Middle frontal gyrus (tissue), 1 donor: ENCODE data around the gene SUGP1.
A peak's percentile ranks its signal among the peaks of the same experiment; 100 is the strongest.

Experiments
- DNase-seq: peaks from one replicate; pipeline ENCODE4 v3.0.0-alpha.2; 2015; ENCODE audit warnings: low spot score; ENCODE audit errors: extremely low spot score

Gene SUGP1

DNA sequence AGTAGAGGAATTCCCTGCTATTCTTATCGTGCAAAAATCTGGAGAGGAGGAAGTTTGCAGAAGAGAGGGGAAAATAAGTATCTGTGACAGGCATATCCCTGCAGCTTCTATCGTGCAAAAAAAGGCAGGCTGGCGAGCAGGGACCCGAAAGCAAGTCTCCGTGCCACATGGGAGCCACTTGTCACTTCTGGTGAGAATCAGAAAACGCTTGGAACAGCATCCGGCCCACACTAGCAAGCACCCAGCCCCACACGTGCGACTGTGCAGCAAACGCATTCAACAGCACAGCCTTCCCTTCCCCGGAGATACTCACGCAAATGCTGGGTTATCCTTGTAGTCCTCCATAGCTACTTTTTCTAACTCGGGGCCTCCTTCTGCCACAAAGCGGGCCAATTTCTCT, 16.9 kb downstream of the SUGP1 start:
- DNase-seq, result no peak

GRCh38 chr19:19300613-19301012, 19.7 kb downstream of the SUGP1 start:
- DNase-seq, result no peak

GRCh38 chr19:19297759-19298158, 22.6 kb downstream of the SUGP1 start:
- DNase-seq, result no peak

- no peak for DNase-seq
These were observed 23.2 kb downstream of the SUGP1 start for GRCh38 chr19:19296953-19297689.

DNA sequence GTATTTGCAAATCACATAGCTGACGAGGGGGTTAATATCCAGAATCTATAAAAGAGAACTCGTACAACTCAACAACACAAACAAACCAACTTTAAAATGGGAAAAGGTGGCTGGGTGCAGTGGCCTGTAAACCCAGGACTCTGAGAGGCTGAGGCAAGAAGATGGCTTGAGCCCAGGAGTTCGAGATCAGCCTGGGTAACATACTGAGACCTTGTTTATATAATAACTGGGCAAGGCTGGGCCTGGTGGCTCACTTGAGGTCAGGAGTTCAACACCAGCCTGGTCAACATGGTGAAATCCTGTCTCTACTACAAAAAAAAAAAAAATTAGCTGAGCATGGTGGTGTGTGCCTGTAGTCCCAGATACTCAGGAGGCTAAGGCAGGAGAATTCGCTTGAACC, 25.4 kb downstream of the SUGP1 start:
- DNase-seq, result no peak

- DNase-seq, result no peak
These were observed 27.7 kb downstream of the SUGP1 start for GRCh38 chr19:19292607-19293006.

DNA sequence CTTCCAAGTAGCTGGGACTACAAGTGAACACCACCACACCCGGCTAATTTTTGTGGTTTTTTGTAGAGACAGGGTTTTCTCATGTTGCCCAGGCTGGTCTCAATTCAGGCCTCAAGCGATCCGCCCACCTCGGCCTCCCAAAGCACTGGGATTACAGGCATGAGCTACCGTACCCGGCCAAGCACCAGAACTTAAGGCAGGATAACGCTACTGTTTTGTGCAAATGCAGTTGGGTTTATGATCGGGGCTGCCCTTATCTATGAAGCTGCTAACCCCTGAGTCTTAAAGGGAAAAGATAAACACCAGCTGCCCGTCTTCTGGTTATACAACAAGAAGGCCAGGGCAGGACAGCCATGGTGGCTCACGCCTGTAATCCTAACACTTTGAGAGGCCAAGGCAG, 34.6 kb downstream of the SUGP1 start:
- DNase-seq, result no peak

DNA sequence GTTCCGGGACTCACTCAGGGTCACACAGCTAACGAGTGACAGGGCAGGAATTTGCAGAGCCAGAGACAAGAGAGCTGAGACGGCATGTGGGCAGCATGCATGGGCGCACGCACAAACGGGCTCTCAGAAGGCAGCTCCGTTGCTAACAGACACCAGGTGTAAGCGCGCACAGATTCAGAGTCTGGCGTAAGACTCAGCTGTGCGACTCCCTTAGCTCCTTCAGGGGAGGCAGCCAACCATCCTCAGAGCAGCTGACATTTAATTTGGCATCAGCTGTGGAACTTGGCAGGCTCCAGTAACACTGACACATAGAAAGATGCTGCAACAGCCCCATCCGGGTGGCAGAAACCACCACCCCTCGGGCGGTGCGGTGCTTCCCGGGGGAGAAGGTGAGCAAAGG, 39.7 kb downstream of the SUGP1 start:
- DNase-seq, result peak; percentile 47

GRCh38 chr19:19279853-19280252, 40.5 kb downstream of the SUGP1 start:
- DNase-seq, result no peak

- no peak for DNase-seq
These were observed 41.2 kb downstream of the SUGP1 start for GRCh38 chr19:19279062-19279612.

GRCh38 chr19:19278315-19278714, 42.0 kb downstream of the SUGP1 start:
- DNase-seq, result no peak

DNA sequence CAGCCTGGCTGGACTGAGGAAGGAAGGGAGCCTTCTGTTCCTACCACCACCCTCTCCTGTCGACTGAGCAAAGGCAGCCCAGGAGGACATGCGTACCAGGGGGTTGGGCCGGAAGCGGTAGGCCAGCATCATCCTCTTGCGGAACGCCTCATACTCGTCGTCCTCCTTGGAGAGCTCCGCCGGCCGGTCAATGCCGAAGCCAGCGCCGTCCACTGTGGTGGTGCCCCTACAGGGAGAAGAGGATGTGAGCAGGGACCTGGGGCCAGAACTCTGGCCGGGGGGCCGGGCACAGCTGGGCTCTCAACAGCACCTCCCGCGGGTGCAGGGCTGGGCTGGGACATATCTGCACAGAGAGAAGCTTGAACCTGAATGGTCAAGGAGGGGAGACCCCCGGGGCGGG, 43.5 kb downstream of the SUGP1 start:
- DNase-seq, result no peak

DNA sequence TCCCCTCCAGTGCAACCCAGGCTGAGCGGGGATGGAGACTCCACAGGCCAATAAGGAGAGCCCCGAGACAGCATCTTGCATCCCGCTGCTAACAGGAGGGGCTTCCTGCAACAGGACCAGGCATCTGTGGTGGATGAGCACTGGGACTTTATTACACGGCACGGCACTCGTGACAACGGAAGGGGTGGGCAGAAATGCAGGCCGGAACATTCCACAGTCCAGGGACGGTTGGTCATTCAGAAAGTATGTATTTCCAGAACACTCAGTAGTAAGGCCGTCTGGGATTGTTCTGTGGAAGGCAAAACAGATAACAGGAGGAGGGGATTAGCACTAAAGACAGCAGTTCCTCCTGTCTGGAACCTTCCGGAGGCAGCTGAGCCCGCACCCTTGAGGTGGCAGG, 43.9 kb downstream of the SUGP1 start:
- DNase-seq, result no peak

- DNase-seq, result no peak
These were observed 45.4 kb downstream of the SUGP1 start for GRCh38 chr19:19274716-19275565.

GRCh38 chr19:19274146-19274545, 46.2 kb downstream of the SUGP1 start:
- DNase-seq, result no peak

- DNase-seq, result no peak
These were observed 48.3 kb downstream of the SUGP1 start for GRCh38 chr19:19271828-19272599.

- no peak for DNase-seq
These were observed 49.3 kb downstream of the SUGP1 start for GRCh38 chr19:19270749-19271571.

- no peak for DNase-seq
These were observed 50.2 kb downstream of the SUGP1 start for GRCh38 chr19:19269952-19270694.

GRCh38 chr19:19268453-19269385, 51.6 kb downstream of the SUGP1 start:
- no peak for DNase-seq
